ENCODE results near the gene KREMEN2. TPM values are rescaled to one million over a fixed set of nuclear protein-coding genes. Genes with fewer than 3 reads are reported as not detected.

The KREMEN2 gene
- total and polyA plus RNA-seq, 9 of the 15 experiments (the other 6 are each of a cell fraction or from before 2014, with no cell fraction given): 0.04 to 7.7 (median 1.5) TPM; not detected in 1

- no peak for TF ChIP-seq CBX8 (IDR thresholded peaks at IDR 0.05; ENCODE audit: borderline replicate concordance, extremely low read depth, low read depth, low read length, poor library complexity, severe bottlenecking)
- TF ChIP-seq EGR1 (conservative IDR thresholded peaks at IDR 0.05): peak; percentile 78
- TF ChIP-seq NRF1 (conservative IDR thresholded peaks at IDR 0.05 in 1 of 2, IDR thresholded peaks at IDR 0.05 in 1 of 2): peak; percentile 75 to 79
- TF ChIP-seq HDAC1 (IDR thresholded peaks at IDR 0.05): no peak
- TF ChIP-seq HSF4 (CRISPR knock-in tag; IDR thresholded peaks at IDR 0.05; ENCODE audit: borderline replicate concordance): no peak
- no peak for TF ChIP-seq ID3 (CRISPR knock-in tag; IDR thresholded peaks at IDR 0.05)
- no peak for TF ChIP-seq ID3 (tag; IDR thresholded peaks at IDR 0.05)
- TF ChIP-seq, protein P1, sequence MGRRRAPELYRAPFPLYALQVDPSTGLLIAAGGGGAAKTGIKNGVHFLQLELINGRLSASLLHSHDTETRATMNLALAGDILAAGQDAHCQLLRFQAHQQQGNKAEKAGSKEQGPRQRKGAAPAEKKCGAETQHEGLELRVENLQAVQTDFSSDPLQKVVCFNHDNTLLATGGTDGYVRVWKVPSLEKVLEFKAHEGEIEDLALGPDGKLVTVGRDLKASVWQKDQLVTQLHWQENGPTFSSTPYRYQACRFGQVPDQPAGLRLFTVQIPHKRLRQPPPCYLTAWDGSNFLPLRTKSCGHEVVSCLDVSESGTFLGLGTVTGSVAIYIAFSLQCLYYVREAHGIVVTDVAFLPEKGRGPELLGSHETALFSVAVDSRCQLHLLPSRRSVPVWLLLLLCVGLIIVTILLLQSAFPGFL (CRISPR knock-in tag; IDR thresholded peaks at IDR 0.05): no peak
Measured at GRCh38 chr16:3008690-3009037, 44.6 kb downstream of the KREMEN2 start (continued).

Measured in K562 (cell line).